Sigmoid colon (tissue), 4 donors: Measurements from ENCODE around the gene VRTN.

ENCODE experiments used
- EP300 ChIP-seq, 4 donors: sonication (generic); formaldehyde crosslinking; IDR thresholded peaks; one replicate each; pipeline ENCODE4 v1.6.1; 2017; ENCODE audit warnings: antibody characterized with exemption in 4 of 4
- POLR2A ChIP-seq, 2 donors: fragments of 450-650 bp; IDR thresholded peaks; one replicate each; pipeline ENCODE4 v1.6.1; 2016; ENCODE audit warnings: antibody characterized with exemption in 2 of 2, mild to moderate bottlenecking in 2 of 2, moderate library complexity in 2 of 2
- POLR2AphosphoS5 ChIP-seq, 4 donors: sonication (generic); formaldehyde crosslinking; IDR thresholded peaks; one replicate each; pipeline ENCODE4 v1.6.1; 2017; ENCODE audit warnings: antibody characterized with exemption in 4 of 4
- TF ChIP-seq, protein P1 (sequence below), 4 experiments: fragments of 450-650 bp in 3 of 4; fragments of 200-600 bp in 1 of 4; IDR thresholded peaks; one replicate each; pipeline ENCODE4 v1.5.1; 2016 to 2019; ENCODE audit warnings: antibody characterized with exemption in 4 of 4, mild to moderate bottlenecking in 3 of 4, moderate library complexity in 2 of 4

- TF ChIP-seq, protein P1, sequence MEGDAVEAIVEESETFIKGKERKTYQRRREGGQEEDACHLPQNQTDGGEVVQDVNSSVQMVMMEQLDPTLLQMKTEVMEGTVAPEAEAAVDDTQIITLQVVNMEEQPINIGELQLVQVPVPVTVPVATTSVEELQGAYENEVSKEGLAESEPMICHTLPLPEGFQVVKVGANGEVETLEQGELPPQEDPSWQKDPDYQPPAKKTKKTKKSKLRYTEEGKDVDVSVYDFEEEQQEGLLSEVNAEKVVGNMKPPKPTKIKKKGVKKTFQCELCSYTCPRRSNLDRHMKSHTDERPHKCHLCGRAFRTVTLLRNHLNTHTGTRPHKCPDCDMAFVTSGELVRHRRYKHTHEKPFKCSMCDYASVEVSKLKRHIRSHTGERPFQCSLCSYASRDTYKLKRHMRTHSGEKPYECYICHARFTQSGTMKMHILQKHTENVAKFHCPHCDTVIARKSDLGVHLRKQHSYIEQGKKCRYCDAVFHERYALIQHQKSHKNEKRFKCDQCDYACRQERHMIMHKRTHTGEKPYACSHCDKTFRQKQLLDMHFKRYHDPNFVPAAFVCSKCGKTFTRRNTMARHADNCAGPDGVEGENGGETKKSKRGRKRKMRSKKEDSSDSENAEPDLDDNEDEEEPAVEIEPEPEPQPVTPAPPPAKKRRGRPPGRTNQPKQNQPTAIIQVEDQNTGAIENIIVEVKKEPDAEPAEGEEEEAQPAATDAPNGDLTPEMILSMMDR (IDR thresholded peaks at IDR 0.05), result no peak
- no peak for TF ChIP-seq POLR2A (IDR thresholded peaks at IDR 0.05)
- TF ChIP-seq POLR2AphosphoS5 (IDR thresholded peaks at IDR 0.05), result no peak
- TF ChIP-seq EP300 (IDR thresholded peaks at IDR 0.05), result no peak
Observed at GRCh38 chr14:74346341-74346740, 1.9 kb upstream of the VRTN start.
